ENCODE data around the gene DYNC2I2.
"Not testable (repeated sequence)": the region's sequence is repeated elsewhere in the genome, so short reads cannot be mapped to it uniquely, and the experiment has no call there.

The DYNC2I2 gene

DNA sequence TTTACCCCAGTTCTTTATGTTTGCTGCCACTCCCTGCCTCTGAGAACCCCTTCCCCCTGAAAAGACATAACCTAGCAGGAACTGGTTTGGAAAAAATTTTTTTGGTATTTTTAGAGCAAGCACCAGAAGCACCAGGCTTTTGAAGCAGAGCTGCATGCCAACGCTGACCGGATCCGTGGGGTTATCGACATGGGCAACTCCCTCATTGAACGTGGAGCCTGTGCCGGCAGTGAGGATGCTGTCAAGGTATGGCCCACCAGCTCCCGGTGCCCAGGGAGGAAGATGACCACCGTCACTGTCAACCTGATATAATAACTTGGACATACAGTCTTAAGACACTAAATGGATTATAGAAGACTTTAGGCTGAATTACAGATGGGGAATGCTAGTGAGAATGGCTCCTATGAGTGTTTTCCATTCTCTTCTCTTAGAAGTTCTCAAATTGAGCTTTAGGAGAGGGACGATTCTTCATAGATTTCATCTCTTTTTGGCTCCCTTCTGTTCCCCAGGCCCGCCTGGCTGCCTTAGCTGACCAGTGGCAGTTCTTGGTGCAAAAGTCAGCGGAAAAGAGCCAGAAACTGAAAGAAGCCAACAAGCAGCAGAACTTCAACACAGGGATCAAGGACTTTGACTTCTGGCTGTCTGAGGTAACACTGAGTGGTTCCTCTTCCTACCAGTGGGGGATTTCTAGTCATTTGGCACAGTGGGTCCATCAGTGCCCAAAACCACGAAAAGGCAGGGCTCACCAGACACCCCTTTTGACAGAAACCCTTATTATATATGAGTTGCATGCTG lies 44.9 kb downstream of the DYNC2I2 start:
- no peak for DNase-seq

DNA sequence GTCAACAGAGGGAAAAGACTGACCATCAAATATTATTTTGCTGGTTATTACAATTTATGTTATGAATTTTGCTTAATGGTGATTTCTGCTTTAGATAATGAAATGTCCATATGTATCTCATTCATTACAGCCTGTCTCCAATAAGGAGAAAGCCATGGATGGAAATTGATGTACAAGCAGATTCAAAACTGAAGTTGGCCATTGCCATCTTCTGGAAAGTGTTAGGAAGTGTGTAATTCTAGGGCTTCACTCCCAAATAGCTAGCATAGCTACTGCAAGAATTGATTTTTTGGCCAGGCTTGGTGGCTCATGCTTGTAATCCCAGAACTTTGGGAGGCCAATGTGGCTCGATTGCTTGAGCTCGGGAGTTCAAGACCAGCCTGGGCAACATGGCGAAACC lies 45.8 kb downstream of the DYNC2I2 start:
- DNase-seq: no peak

GRCh38 chr9:128607642-128608350 lies 48.9 kb downstream of the DYNC2I2 start:
- DNase-seq: no peak

GRCh38 chr9:128603697-128604096 lies 53.0 kb downstream of the DYNC2I2 start:
- no peak for DNase-seq

- DNase-seq: no peak
Observed at GRCh38 chr9:128600099-128600498, 56.5 kb downstream of the DYNC2I2 start.

- DNase-seq: no peak
Observed at GRCh38 chr9:128595471-128595870, 61.2 kb downstream of the DYNC2I2 start.

GRCh38 chr9:128593856-128594255 lies 62.8 kb downstream of the DYNC2I2 start:
- DNase-seq: no peak

DNA sequence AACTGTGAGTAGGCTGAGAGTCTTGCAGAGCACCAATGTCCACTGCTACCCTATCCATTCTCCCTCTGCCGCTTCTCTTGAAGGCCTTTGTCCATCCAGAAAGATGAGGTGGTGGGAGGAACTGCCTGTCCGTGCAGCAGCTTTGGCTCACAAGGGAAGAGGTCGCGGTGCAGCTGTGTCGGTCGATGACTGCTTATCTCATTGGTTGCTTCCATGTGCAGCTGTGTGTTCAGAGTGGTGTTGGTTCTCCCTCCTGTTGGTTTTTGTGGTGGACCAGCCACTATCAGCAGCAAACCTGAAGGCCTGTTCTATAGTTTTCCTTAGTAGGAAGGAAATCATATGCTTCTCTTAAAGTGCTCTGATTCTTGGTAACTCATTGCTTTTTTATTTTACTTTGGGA lies 63.6 kb downstream of the DYNC2I2 start:
- DNase-seq: no peak

GRCh38 chr9:128588581-128589233 lies 67.9 kb downstream of the DYNC2I2 start:
- DNase-seq: no peak

- no peak for DNase-seq
Observed at GRCh38 chr9:128587453-128587852, 69.2 kb downstream of the DYNC2I2 start.

DNA sequence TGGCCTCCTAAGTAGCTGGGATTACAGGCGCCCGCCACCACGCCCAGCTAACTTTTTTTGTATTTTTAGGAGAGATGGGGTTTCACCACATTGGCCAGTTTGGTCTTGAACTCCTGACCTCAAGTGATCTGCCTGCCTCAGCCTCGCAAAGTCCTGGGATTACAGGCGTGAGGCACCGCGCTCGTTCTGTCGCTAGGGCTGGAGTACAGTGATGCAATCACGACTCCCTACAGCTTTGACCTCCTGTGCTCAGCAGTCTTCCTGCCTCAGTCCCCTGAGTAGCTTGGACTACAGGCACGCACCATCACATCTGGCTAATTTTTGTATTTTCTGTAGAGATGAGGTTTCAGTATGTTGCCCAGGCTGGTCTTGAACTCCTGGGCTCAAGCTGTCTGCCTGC lies 69.7 kb downstream of the DYNC2I2 start:
- not testable (repeated sequence) for DNase-seq

GRCh38 chr9:128585155-128585554 lies 71.5 kb downstream of the DYNC2I2 start:
- not testable (repeated sequence) for DNase-seq

All from SW 1271 (cell line).